K562 (cell line): ENCODE measurements around the gene ZMYND8. TPM values are rescaled to one million over a fixed set of nuclear protein-coding genes. Genes with fewer than 3 reads are reported as not detected.

Experiments used
- ELF4 ChIP-seq: fragments of 450-650 bp; formaldehyde crosslinking; IDR thresholded peaks from 2 replicates; pipeline ENCODE4 v1.4.0; 2022; ENCODE audit warnings: missing genetic modification characterization
- EP400 ChIP-seq: fragments of 450-650 bp; IDR thresholded peaks from 2 replicates; pipeline ENCODE4 v1.6.1; 2017; ENCODE audit warnings: antibody characterized with exemption, mild to moderate bottlenecking, moderate library complexity
- ETV1 ChIP-seq: fragments of 450-650 bp; conservative IDR thresholded peaks from 2 replicates; pipeline ENCODE4 v1.6.1; 2016; ENCODE audit warnings: missing genetic modification characterization, control low read depth, low read depth, missing compliant biosample characterization
- ETV5 ChIP-seq: sonication (generic); formaldehyde crosslinking; IDR thresholded peaks from 2 replicates; pipeline ENCODE4 v1.4.0; 2020; ENCODE audit warnings: low read depth, mild to moderate bottlenecking, missing genetic modification reagents
- POLR2A ChIP-seq: fragments of 450-650 bp; conservative IDR thresholded peaks from 2 replicates; pipeline ENCODE4 v1.6.1; 2016
- POLR2G ChIP-seq: fragments of 200-400 bp; formaldehyde crosslinking; IDR thresholded peaks from 2 replicates; pipeline ENCODE4 v1.6.1; 2017; ENCODE audit warnings: low read depth, mild to moderate bottlenecking, antibody characterized with exemption, low read length, moderate library complexity
- PTTG1 ChIP-seq: fragments of 450-650 bp; IDR thresholded peaks from 2 replicates; pipeline ENCODE4 v1.6.1; 2016; ENCODE audit warnings: low read depth, mild to moderate bottlenecking, missing genetic modification characterization, missing compliant biosample characterization
- SMARCE1 ChIP-seq: fragments of 450-650 bp; IDR thresholded peaks from 2 replicates; pipeline ENCODE4 v1.7.1; 2016; ENCODE audit warnings: mild to moderate bottlenecking
- SRSF1 ChIP-seq: fragments of 200-400 bp; formaldehyde crosslinking; IDR thresholded peaks from 2 replicates; pipeline ENCODE4 v1.6.1; 2017; ENCODE audit warnings: mild to moderate bottlenecking, low read depth, low read length, moderate library complexity
- ZNF668 ChIP-seq: fragments of 250-450 bp; sonication (Bioruptor Pico); IDR thresholded peaks from 2 replicates; pipeline ENCODE4 v1.8.0; 2022; ENCODE audit warnings: mild to moderate bottlenecking, inconsistent platforms
- polyA plus RNA-seq, 8 experiments: library from polyadenylated mRNA; depleted of rRNA in 4 of 8; stranded (reverse) in 5 of 8; unstranded in 3 of 8; fragments of >200 nt; fragmentation: Nextera tagmentation in 2 of 8; fragmentation: Illumina TruSeq in 1 of 8; extraction: Ambion mirVana in 2 of 8; extraction: Trizol in 1 of 8; gene quantifications; 2 replicates each; pipeline versions ENCODE4 v1.2.1 to v1.2.3, GENCODE V29; 2011 to 2014; ENCODE audit warnings: inconsistent platforms in 1 of 8, missing spikeins in 1 of 8
- total RNA-seq, 7 experiments: library from RNA; depleted of rRNA in 6 of 7; stranded (reverse); fragments of >200 nt in 6 of 7; fragmentation: Illumina TruSeq in 2 of 7; extraction: Trizol in 2 of 7; gene quantifications; 2 replicates each; pipeline versions ENCODE4 v1.2.1 to v1.2.3, GENCODE V29; 2011 to 2021; ENCODE audit warnings: low replicate concordance in 1 of 7
- TF ChIP-seq, protein P1 (sequence below), 2 experiments: IDR thresholded peaks; 2 replicates each; pipeline ENCODE4 v1.6.1; 2012; ENCODE audit warnings: improper control_type of control experiment in 2 of 2, low read depth in 2 of 2, low read length in 2 of 2, borderline replicate concordance in 1 of 2
- TF ChIP-seq, protein P2 (sequence below): sonication (generic); formaldehyde crosslinking; IDR thresholded peaks from 2 replicates; pipeline ENCODE4 v1.8.1; 2023; ENCODE audit warnings: mild to moderate bottlenecking, missing genetic modification reagents
- TF ChIP-seq, protein P3 (sequence below): fragments of 250-450 bp; sonication (Bioruptor Pico); IDR thresholded peaks from 2 replicates; pipeline ENCODE4 v1.9.0; 2021; ENCODE audit warnings: mild to moderate bottlenecking, inconsistent platforms
- TF ChIP-seq, protein P4 (sequence below): fragments of 450-650 bp; IDR thresholded peaks from 2 replicates; pipeline ENCODE4 v1.6.1; 2016; ENCODE audit warnings: missing biosample characterization, missing genetic modification characterization
- TF ChIP-seq, protein P5 (sequence below), 3 experiments: IDR thresholded peaks in 2 of 3; conservative IDR thresholded peaks in 1 of 3; 2 replicates each; pipeline ENCODE4 v1.5.1; 2011 to 2012; ENCODE audit warnings: low read length in 3 of 3, mild to moderate bottlenecking in 3 of 3, control low read depth in 2 of 3, improper control_type of control experiment in 1 of 3, inconsistent platforms in 1 of 3, low read depth in 1 of 3, mixed read lengths in 1 of 3, moderate library complexity in 1 of 3; ENCODE audit not compliant: insufficient read depth in 2 of 3

Gene ZMYND8
- total and polyA plus RNA-seq, 9 of the 15 experiments (the other 6 are each of a cell fraction or from before 2014, with no cell fraction given) = 31.8 to 148 (median 71.9) TPM

DNA sequence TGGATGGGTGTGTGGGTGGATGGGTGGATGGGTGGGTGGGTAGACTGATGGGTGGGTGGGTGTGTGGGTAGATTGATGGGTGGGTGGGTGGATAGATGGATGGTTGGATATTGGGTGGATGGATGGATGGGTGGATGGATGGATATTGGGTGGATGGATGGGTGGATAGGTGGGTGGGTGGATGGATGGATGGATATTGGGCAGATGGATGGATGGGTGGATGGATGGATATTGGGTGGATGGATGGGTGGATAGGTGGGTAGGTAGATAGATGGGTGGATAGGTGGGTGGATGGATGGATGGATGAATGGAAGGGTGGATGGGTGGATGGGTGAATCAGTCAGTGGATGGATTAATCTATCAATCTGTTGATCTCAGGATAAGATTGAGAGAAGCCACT lies 177.2 kb downstream of the ZMYND8 start (continued):
- TF ChIP-seq, protein P1, sequence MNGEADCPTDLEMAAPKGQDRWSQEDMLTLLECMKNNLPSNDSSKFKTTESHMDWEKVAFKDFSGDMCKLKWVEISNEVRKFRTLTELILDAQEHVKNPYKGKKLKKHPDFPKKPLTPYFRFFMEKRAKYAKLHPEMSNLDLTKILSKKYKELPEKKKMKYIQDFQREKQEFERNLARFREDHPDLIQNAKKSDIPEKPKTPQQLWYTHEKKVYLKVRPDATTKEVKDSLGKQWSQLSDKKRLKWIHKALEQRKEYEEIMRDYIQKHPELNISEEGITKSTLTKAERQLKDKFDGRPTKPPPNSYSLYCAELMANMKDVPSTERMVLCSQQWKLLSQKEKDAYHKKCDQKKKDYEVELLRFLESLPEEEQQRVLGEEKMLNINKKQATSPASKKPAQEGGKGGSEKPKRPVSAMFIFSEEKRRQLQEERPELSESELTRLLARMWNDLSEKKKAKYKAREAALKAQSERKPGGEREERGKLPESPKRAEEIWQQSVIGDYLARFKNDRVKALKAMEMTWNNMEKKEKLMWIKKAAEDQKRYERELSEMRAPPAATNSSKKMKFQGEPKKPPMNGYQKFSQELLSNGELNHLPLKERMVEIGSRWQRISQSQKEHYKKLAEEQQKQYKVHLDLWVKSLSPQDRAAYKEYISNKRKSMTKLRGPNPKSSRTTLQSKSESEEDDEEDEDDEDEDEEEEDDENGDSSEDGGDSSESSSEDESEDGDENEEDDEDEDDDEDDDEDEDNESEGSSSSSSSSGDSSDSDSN (IDR thresholded peaks at IDR 0.05; ENCODE audit: borderline replicate concordance in 1 of 2, low read depth in 2 of 2, low read length in 2 of 2) = no peak
- no peak for TF ChIP-seq ZNF668
- no peak for TF ChIP-seq ETV1 (tag)
- TF ChIP-seq ELF4 = no peak
- no peak for TF ChIP-seq ETV5
- no peak for TF ChIP-seq SMARCE1
- TF ChIP-seq, protein P2, sequence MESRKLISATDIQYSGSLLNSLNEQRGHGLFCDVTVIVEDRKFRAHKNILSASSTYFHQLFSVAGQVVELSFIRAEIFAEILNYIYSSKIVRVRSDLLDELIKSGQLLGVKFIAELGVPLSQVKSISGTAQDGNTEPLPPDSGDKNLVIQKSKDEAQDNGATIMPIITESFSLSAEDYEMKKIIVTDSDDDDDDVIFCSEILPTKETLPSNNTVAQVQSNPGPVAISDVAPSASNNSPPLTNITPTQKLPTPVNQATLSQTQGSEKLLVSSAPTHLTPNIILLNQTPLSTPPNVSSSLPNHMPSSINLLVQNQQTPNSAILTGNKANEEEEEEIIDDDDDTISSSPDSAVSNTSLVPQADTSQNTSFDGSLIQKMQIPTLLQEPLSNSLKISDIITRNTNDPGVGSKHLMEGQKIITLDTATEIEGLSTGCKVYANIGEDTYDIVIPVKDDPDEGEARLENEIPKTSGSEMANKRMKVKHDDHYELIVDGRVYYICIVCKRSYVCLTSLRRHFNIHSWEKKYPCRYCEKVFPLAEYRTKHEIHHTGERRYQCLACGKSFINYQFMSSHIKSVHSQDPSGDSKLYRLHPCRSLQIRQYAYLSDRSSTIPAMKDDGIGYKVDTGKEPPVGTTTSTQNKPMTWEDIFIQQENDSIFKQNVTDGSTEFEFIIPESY (CRISPR knock-in tag) = no peak
- TF ChIP-seq POLR2G = no peak
- TF ChIP-seq, protein P3, sequence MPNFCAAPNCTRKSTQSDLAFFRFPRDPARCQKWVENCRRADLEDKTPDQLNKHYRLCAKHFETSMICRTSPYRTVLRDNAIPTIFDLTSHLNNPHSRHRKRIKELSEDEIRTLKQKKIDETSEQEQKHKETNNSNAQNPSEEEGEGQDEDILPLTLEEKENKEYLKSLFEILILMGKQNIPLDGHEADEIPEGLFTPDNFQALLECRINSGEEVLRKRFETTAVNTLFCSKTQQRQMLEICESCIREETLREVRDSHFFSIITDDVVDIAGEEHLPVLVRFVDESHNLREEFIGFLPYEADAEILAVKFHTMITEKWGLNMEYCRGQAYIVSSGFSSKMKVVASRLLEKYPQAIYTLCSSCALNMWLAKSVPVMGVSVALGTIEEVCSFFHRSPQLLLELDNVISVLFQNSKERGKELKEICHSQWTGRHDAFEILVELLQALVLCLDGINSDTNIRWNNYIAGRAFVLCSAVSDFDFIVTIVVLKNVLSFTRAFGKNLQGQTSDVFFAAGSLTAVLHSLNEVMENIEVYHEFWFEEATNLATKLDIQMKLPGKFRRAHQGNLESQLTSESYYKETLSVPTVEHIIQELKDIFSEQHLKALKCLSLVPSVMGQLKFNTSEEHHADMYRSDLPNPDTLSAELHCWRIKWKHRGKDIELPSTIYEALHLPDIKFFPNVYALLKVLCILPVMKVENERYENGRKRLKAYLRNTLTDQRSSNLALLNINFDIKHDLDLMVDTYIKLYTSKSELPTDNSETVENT (CRISPR knock-in tag) = no peak
- TF ChIP-seq EP400 = no peak
- no peak for TF ChIP-seq POLR2A
- TF ChIP-seq SRSF1 = no peak
- TF ChIP-seq PTTG1 (tag) = no peak
- TF ChIP-seq, protein P4, sequence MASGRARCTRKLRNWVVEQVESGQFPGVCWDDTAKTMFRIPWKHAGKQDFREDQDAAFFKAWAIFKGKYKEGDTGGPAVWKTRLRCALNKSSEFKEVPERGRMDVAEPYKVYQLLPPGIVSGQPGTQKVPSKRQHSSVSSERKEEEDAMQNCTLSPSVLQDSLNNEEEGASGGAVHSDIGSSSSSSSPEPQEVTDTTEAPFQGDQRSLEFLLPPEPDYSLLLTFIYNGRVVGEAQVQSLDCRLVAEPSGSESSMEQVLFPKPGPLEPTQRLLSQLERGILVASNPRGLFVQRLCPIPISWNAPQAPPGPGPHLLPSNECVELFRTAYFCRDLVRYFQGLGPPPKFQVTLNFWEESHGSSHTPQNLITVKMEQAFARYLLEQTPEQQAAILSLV = no peak
- TF ChIP-seq, protein P5, sequence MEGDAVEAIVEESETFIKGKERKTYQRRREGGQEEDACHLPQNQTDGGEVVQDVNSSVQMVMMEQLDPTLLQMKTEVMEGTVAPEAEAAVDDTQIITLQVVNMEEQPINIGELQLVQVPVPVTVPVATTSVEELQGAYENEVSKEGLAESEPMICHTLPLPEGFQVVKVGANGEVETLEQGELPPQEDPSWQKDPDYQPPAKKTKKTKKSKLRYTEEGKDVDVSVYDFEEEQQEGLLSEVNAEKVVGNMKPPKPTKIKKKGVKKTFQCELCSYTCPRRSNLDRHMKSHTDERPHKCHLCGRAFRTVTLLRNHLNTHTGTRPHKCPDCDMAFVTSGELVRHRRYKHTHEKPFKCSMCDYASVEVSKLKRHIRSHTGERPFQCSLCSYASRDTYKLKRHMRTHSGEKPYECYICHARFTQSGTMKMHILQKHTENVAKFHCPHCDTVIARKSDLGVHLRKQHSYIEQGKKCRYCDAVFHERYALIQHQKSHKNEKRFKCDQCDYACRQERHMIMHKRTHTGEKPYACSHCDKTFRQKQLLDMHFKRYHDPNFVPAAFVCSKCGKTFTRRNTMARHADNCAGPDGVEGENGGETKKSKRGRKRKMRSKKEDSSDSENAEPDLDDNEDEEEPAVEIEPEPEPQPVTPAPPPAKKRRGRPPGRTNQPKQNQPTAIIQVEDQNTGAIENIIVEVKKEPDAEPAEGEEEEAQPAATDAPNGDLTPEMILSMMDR (IDR thresholded peaks at IDR 0.05 in 2 of 3, conservative IDR thresholded peaks at IDR 0.05 in 1 of 3; ENCODE audit: insufficient read depth in 2 of 3, low read depth in 1 of 3, low read length in 3 of 3) = no peak
